Heart right ventricle (tissue), 16 donors: Measurements from ENCODE around the gene C4orf33. TPM values are rescaled to one million over a fixed set of nuclear protein-coding genes. Genes with fewer than 3 reads are reported as not detected.

Experiments used
- ATAC-seq, 8 donors: fragments of 200-7000 bp; cut with Tn5 transposase; one replicate each; pipeline ENCODE4 v1.9.1; 2020; ENCODE audit warnings: mild to moderate bottlenecking in 8 of 8, moderate library complexity in 8 of 8, moderate number of reproducible peaks in 1 of 8
- DNase-seq, 2 donors: peaks; one replicate each; pipeline ENCODE4 v3.0.0-alpha.2; 2020
- H3K27ac ChIP-seq, 10 donors: fragments of 200-600 bp; sonication (generic) in 2 of 10; one replicate each; pipeline versions ENCODE4 v1.5.0 to v1.8.0; 2020 to 2022; ENCODE audit warnings: mild to moderate bottlenecking in 3 of 10
- H3K27me3 ChIP-seq, 7 donors: fragments of 200-600 bp; one replicate each; pipeline ENCODE4 v1.8.0; 2021 to 2022; ENCODE audit warnings: mild to moderate bottlenecking in 2 of 7
- H3K36me3 ChIP-seq, 9 donors: fragments of 200-600 bp; sonication (generic) in 1 of 9; one replicate each; pipeline versions ENCODE4 v1.5.0 to v1.8.0; 2020 to 2022; ENCODE audit warnings: mild to moderate bottlenecking in 2 of 9
- H3K4me1 ChIP-seq, 9 donors: fragments of 200-600 bp; sonication (generic) in 1 of 9; one replicate each; pipeline versions ENCODE4 v1.5.0 to v1.8.0; 2020 to 2022; ENCODE audit warnings: mild to moderate bottlenecking in 4 of 9
- H3K4me3 ChIP-seq, 10 donors: fragments of 200-600 bp; sonication (generic) in 2 of 10; one replicate each; pipeline versions ENCODE4 v1.5.0 to v1.8.0; 2020 to 2022; ENCODE audit warnings: mild to moderate bottlenecking in 7 of 10, moderate library complexity in 2 of 10
- H3K9me3 ChIP-seq, 11 donors: fragments of 200-600 bp in 10 of 11; sonication (generic) in 2 of 11; one replicate each; pipeline versions ENCODE4 v1.5.0 to v1.8.0; 2013 to 2022; ENCODE audit warnings: mild to moderate bottlenecking in 2 of 11, control low read depth in 1 of 11, moderate library complexity in 1 of 11
- WGBS, 2 donors: extraction: QIAGEN DNeasy Blood & Tissue Kit; methylation state at CpG; one replicate each; pipeline ENCODE4 v1.1.7; 2013; ENCODE audit warnings: inconsistent platforms in 1 of 2; 5-methylcytosine and 5-hydroxymethylcytosine counted together
- intact Hi-C, 10 donors: fragments of 100-400 bp; cut with DNase I; formaldehyde crosslinking; loops; one replicate each; pipeline versions ENCODE4 v1.11.1 to v1.14.2; 2022
- polyA plus RNA-seq, 2 donors: library from polyadenylated mRNA; stranded (reverse); fragments of 200-250 nt; gene quantifications; one replicate each; pipeline ENCODE4 v1.2.3, GENCODE V29; 2013
- total RNA-seq, 10 donors: library from RNA; stranded (reverse); fragmentation: NEBNext Ultra II Directional in 3 of 10; extraction: Animal tissue kit (Norgen Biotek cat#: 25700) in 3 of 10; gene quantifications; one replicate each; pipeline versions ENCODE4 v1.2.1 to v1.2.4, GENCODE V29; 2021 to 2023
- TF ChIP-seq, protein P1 (sequence below), 9 donors: fragments of 200-600 bp; sonication (generic) in 2 of 9; IDR thresholded peaks; one replicate each; pipeline versions ENCODE4 v1.5.0 to v1.8.0; 2021 to 2022; ENCODE audit warnings: antibody characterized with exemption in 9 of 9, mild to moderate bottlenecking in 5 of 9, moderate library complexity in 1 of 9
- donor health status: Arrhythmogenic right ventricular cardiomyopathy.
- donor health status: ischemic (EF 13 %, LVEDD 7.1; RV severe dilation, severe dysfunction).
- donor health status: healthy with polysubstance abuse.
- donor health status: DM: no; HTN: yes; CAD: no.
- donor health status: DM: no; HTN: no; CAD: no.
- donor health status: ischemic (EF 25% LVEDD 6.9; RV normal size, moderate dysfunction).
- donor health status: ischemic (EF 25% LVEDD 5.7; RV mildly dilated, moderate dysfunction).
- donor health status: healthy.
- donor health status: DM: yes; HTN: yes; CAD: no.
- donor health status: Ischemic cardiomyopathy.
- donor health status: ischemic (EF 35%, LVEDD 5.7; RV mildly dilated, moderate dysfunction).
- donor health status: nonischemic (EF 11% LVEDD 7.7; RV severe dilation, severe dysfunction).
- donor health status: DM: yes; HTN: yes; CAD: no.
- donor health status: PGD.
- donor health status: ischemic (EF 29% LVEDD 5.4; RV normal size, mild dysfunction).
- donor health status: nonischemic (EF 23%, LVEDD 6.1; RV moderate dilation, normal function).

Gene C4orf33
- total and polyA plus RNA-seq, 12 donors, result 2.5 to 7.5 (median 4.7) TPM

DNA sequence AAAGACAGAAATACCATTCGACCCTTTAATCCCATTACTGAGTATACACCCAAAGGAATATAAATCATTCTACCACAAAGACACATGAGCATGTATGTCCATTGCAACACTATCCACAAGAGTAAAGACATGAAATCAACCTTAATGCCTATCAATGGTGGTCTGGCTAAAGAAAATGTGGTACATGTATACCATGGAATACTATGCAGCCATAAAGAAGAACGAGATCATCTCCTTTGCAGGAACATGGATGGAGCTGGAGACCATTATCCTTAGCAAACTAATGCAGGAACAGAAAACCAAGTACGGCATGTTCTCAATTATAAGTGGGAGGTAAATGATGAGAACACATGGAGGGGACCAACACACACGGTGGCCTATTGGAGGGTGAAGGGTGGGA, 10.5 kb upstream of the C4orf33 start:
- TF ChIP-seq, protein P1, sequence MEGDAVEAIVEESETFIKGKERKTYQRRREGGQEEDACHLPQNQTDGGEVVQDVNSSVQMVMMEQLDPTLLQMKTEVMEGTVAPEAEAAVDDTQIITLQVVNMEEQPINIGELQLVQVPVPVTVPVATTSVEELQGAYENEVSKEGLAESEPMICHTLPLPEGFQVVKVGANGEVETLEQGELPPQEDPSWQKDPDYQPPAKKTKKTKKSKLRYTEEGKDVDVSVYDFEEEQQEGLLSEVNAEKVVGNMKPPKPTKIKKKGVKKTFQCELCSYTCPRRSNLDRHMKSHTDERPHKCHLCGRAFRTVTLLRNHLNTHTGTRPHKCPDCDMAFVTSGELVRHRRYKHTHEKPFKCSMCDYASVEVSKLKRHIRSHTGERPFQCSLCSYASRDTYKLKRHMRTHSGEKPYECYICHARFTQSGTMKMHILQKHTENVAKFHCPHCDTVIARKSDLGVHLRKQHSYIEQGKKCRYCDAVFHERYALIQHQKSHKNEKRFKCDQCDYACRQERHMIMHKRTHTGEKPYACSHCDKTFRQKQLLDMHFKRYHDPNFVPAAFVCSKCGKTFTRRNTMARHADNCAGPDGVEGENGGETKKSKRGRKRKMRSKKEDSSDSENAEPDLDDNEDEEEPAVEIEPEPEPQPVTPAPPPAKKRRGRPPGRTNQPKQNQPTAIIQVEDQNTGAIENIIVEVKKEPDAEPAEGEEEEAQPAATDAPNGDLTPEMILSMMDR (IDR thresholded peaks at IDR 0.05), result no peak
- ATAC-seq (no peak), DNase-seq (no peak)
- intact Hi-C loops, result no loop called here
- no peaks in the 10 kb centered on the region for H3K27me3 ChIP-seq
- no peak overlapping the region for H3K4me3 ChIP-seq
- H3K4me1 ChIP-seq, result peaks cover 0 to 9% (median 0%) of the 10 kb centered on the region in 9 donors
- H3K9me3 ChIP-seq, result peaks cover 0 to 18% (median 0%) of the 10 kb centered on the region in 11 donors
- H3K27ac ChIP-seq, result no peak overlapping the region
- peaks cover 0 to 18% (median 11%) of the 10 kb centered on the region in 9 donors for H3K36me3 ChIP-seq
- 97 to 98% methylated on average over 4 of the region's 4 CpGs for WGBS, 2 donors

DNA sequence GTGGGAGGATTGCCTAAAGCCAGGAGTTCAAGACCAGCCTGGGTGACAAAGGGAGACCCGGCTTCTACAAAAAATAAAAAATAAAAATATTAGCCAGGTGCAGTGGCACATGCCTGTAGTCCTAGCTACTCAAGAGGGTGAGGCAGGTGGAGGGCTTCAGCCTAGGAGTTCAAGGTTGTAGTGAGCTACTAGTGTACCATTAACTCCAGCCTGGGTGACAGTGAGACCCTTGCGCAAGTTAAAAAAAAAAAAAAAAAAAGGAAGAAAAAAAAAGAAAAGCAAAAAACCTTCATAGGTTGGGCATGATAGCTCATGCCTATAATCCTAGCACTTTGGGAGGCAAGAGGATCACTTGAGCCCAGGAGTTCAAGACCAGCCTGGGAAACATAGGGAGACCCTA, 8.4 kb upstream of the C4orf33 start:
- ATAC-seq (no peak), DNase-seq (no peak)
- Histone ChIP-seq H3K4me1 (peaks cover 0 to 30% (median 11%) of the 10 kb centered on the region in 9 donors), H3K27ac (no peak overlapping the region), H3K27me3 (no peaks in the 10 kb centered on the region), H3K4me3 (no peak overlapping the region), H3K36me3 (no peaks in the 10 kb centered on the region), H3K9me3 (peaks cover 0 to 17% (median 0%) of the 10 kb centered on the region in 11 donors)
- WGBS, 2 donors, result 95 to 96% methylated on average over 2 of the region's 2 CpGs
- TF ChIP-seq, protein P1 (IDR thresholded peaks at IDR 0.05), result no peak
- intact Hi-C loops, result no loop called here

DNA sequence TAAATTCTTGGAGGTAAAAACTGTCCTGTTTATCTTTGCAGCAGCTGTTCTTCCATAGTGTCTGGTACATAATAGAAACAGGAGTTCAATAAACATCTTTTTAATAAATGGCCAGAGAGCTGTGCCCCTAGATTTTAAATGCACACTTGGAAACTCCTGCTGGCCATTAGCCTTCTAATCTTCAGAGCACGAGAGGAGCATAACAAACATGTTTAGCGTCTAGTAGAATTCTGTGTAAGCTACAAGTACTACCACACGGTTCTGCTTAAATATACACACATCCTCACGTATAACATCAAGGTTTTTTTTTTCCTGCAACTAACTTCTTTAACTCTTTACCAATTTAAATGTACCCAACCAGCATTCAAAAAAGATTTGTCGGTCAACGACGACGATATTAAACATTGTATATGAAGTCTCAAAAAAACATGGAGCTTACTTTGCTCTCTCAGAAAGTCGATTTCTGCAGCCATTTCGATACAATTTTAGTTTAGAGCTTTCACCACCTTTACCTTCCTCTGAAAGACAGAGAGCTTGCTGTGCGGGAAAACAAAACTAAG, 3.2 kb upstream of the C4orf33 start:
- WGBS, 2 donors, result 0 to 1% methylated on average over 11 of the region's 11 CpGs
- intact Hi-C loops, result loop anchor here in 2 of 10 donors (10.0 kb wide), 2 partner anchors 278 to 808 kb away; partner anchors contain the start of gene PGRMC2 (in 2 of the 2)

DNA sequence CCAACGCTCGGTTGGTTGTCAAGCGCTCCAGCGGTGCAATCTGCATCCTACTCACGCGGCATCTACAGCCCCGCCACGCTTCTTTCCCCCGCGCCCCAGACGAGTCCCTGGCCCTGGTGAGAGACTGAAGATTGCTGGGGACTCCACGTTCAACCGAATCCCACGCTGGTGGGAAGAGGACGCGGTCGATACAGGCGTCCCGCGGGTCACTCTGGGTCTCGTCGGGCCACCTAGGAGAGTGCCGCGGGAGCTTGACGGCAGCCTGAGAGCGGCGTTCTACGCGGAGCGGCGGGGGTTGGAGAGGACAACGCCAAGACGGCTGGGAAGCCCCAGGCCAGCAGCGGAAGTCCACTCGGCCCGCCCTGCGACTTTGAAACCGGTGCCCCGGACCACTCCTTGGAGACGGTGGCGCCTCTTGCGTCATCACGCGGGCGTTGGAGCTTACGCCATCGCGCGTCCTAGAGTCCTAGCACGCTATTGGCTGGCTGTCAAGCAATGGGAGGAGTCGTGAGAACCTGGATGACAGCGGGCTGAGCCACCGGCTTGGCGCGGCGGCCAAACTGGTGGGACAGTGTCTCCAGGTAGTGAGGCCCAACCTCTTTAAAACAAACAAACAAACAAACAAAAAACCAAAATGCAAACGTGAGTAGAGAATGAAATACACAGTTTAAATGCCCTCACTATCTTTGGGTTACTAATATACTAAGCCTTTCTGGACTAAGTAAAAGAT, 2.6 kb upstream of the C4orf33 start, which contains the start of gene SCLT1:
Gene SCLT1 (minus strand): TSS at position 349 of the 730 bp plus-strand sequence. CDS start 436 bp downstream, outside the sequence.
- intact Hi-C loops, result loop anchor here in 2 of 10 donors (10.0 kb wide), 2 partner anchors 279 to 809 kb away; partner anchors contain the start of gene PGRMC2 (in 2 of the 2)
- no peaks in the 10 kb centered on the region for H3K27me3 ChIP-seq
- 0% methylated on average over 57 of the region's 57 CpGs for WGBS, 2 donors
- peaks cover 0 to 53% (median 25%) of the 10 kb centered on the region in 9 donors for H3K4me1 ChIP-seq
- DNase-seq (peak; percentile 99), ATAC-seq (peak; percentile 99 to 100 (median 99))
- H3K4me3 ChIP-seq, result peak within 1 kb of the TSS; percentile 50 to 86 (median 78)
- no peaks in the 10 kb centered on the region for H3K9me3 ChIP-seq
- no peaks in the 10 kb centered on the region for H3K36me3 ChIP-seq
- TF ChIP-seq, protein P1 (IDR thresholded peaks at IDR 0.05), result no peak
- H3K27ac ChIP-seq, result peak within 1 kb of the TSS; percentile 80 to 98 (median 94)

More for the DNA sequence above, 3.2 kb upstream of the C4orf33 start:
- peak overlapping the region; percentile 80 to 98 (median 94) for H3K27ac ChIP-seq
- H3K4me1 ChIP-seq, result peaks cover 0 to 55% (median 25%) of the 10 kb centered on the region in 9 donors
- peak overlapping the region; percentile 50 to 86 (median 78) for H3K4me3 ChIP-seq
- H3K9me3 ChIP-seq, result no peaks in the 10 kb centered on the region
- no peaks in the 10 kb centered on the region for H3K27me3 ChIP-seq
- TF ChIP-seq, protein P1 (IDR thresholded peaks at IDR 0.05), result no peak
- H3K36me3 ChIP-seq, result no peaks in the 10 kb centered on the region
- peak in 2 of 8 donors; percentile 29 for ATAC-seq
- no peak for DNase-seq
